SK-N-SH (cell line): ENCODE results near the gene USP10.

ENCODE experiments used
- CTCF ChIP-seq: fragments of 200-600 bp; sonication (generic); IDR thresholded peaks from 2 replicates; pipeline ENCODE4 v1.6.1; 2017; ENCODE audit warnings: antibody characterized with exemption, mild to moderate bottlenecking, moderate library complexity
- FOSL2 ChIP-seq: IDR thresholded peaks from 2 replicates; pipeline ENCODE4 v1.4.0; 2012; ENCODE audit warnings: low read depth, mild to moderate bottlenecking, moderate library complexity, borderline replicate concordance
- MAX ChIP-seq: IDR thresholded peaks from 2 replicates; pipeline ENCODE4 v1.4.0; 2012; ENCODE audit warnings: low read depth
- NRF1 ChIP-seq: IDR thresholded peaks from 2 replicates; pipeline ENCODE4 v1.6.1; 2012; ENCODE audit warnings: low read depth, mild to moderate bottlenecking, low read length
- POLR2AphosphoS5 ChIP-seq: IDR thresholded peaks from 2 replicates; pipeline ENCODE4 v1.6.1; 2012; ENCODE audit warnings: low read depth, low read length
- RAD21 ChIP-seq: IDR thresholded peaks from 2 replicates; pipeline ENCODE4 v1.6.1; 2012; ENCODE audit warnings: mild to moderate bottlenecking, low read length
- RXRA ChIP-seq: IDR thresholded peaks from 2 replicates; pipeline ENCODE4 v1.4.0; 2012; ENCODE audit warnings: low read depth, mild to moderate bottlenecking, borderline replicate concordance
- SMC3 ChIP-seq: IDR thresholded peaks from 2 replicates; pipeline ENCODE4 v1.6.1; 2012; ENCODE audit warnings: low read depth, low read length, improper control_type of control experiment
- USF2 ChIP-seq: fragments of 150-350 bp; IDR thresholded peaks from 2 replicates; pipeline ENCODE4 v1.6.1; 2017; ENCODE audit warnings: antibody characterized with exemption, low read length, low read depth, borderline replicate concordance
- YY1 ChIP-seq: IDR thresholded peaks from 2 replicates; pipeline ENCODE4 v1.4.0; 2012; ENCODE audit warnings: low read depth, mild to moderate bottlenecking

GRCh38 chr16:84820771-84821170 lies 121.0 kb downstream of the USP10 start:
- TF ChIP-seq MAX (no peak), FOSL2 (no peak), CTCF (no peak), POLR2AphosphoS5 (no peak), RXRA (no peak), RAD21 (no peak), USF2 (no peak), NRF1 (no peak), YY1 (no peak), SMC3 (no peak)
